H9 (cell line): ENCODE results near the gene RNF227. TPM values are rescaled to one million over a fixed set of nuclear protein-coding genes. Genes with fewer than 3 reads are reported as not detected.

ENCODE experiments used
- DNase-seq: peaks from one replicate; pipeline ENCODE4 v3.0.0-alpha.2; 2017
- H2AFZ ChIP-seq: one replicate; pipeline ENCODE4 v1.6.1; 2013; ENCODE audit warnings: mild to moderate bottlenecking, low read length, control low read depth, moderate library complexity
- H2AK5ac ChIP-seq: 2 replicates; pipeline ENCODE4 v1.6.1; 2013; ENCODE audit warnings: low read length, control low read depth, mixed read lengths; ENCODE audit not compliant: insufficient read length
- H2BK120ac ChIP-seq: one replicate; pipeline ENCODE4 v1.6.1; 2013; ENCODE audit warnings: low read depth, mild to moderate bottlenecking, low read length, control low read depth, inconsistent platforms; ENCODE audit not compliant: poor library complexity, severe bottlenecking
- H2BK12ac ChIP-seq: 2 replicates; pipeline ENCODE4 v1.6.1; 2013; ENCODE audit warnings: low read length, control low read depth, mixed read lengths, low read depth; ENCODE audit not compliant: insufficient read length
- H2BK15ac ChIP-seq: 2 replicates; pipeline ENCODE4 v1.6.1; 2013; ENCODE audit warnings: low read depth, low read length, control low read depth
- H2BK20ac ChIP-seq: one replicate; pipeline ENCODE4 v1.6.1; 2013; ENCODE audit warnings: low read depth, mild to moderate bottlenecking, low read length, control low read depth, inconsistent platforms; ENCODE audit not compliant: poor library complexity, severe bottlenecking
- H2BK5ac ChIP-seq: 2 replicates; pipeline ENCODE4 v1.6.1; 2013; ENCODE audit warnings: low read length, control low read depth, mixed read lengths; ENCODE audit not compliant: insufficient read length
- H3K14ac ChIP-seq: 2 replicates; pipeline ENCODE4 v1.6.1; 2013; ENCODE audit warnings: low read length, control low read depth; ENCODE audit not compliant: insufficient read depth
- H3K18ac ChIP-seq: 2 replicates; pipeline ENCODE4 v1.6.1; 2013; ENCODE audit warnings: low read depth, mild to moderate bottlenecking, mixed read lengths, low read length, control low read depth; ENCODE audit not compliant: insufficient read length
- H3K23ac ChIP-seq: 2 replicates; pipeline ENCODE4 v1.6.1; 2013; ENCODE audit warnings: low read length, control low read depth, mixed read lengths, low read depth; ENCODE audit not compliant: insufficient read length
- H3K23me2 ChIP-seq: 2 replicates; pipeline ENCODE4 v1.6.1; 2013; ENCODE audit warnings: low read depth, mild to moderate bottlenecking, mixed read lengths, low read length, control low read depth; ENCODE audit not compliant: insufficient read length, poor library complexity, severe bottlenecking
- H3K27ac ChIP-seq: 2 replicates; pipeline ENCODE4 v1.5.1; 2013; ENCODE audit warnings: low read length, control low read depth, mixed read lengths, low read depth; ENCODE audit not compliant: insufficient read length
- H3K27me3 ChIP-seq: 2 replicates; pipeline ENCODE4 v1.6.1; 2013; ENCODE audit warnings: low read length, control low read depth, inconsistent platforms; ENCODE audit not compliant: insufficient read depth
- H3K4ac ChIP-seq: 2 replicates; pipeline ENCODE4 v1.6.1; 2013; ENCODE audit warnings: low read depth, mild to moderate bottlenecking, control low read depth, inconsistent platforms, low read length, moderate library complexity
- H3K4me1 ChIP-seq: 2 replicates; pipeline ENCODE4 v1.6.1; 2013; ENCODE audit warnings: low read length, control low read depth, inconsistent platforms; ENCODE audit not compliant: insufficient read depth
- H3K4me2 ChIP-seq: 2 replicates; pipeline ENCODE4 v1.6.1; 2013; ENCODE audit warnings: low read length, control low read depth, mixed read lengths; ENCODE audit not compliant: insufficient read length, insufficient read depth
- H3K56ac ChIP-seq: 2 replicates; pipeline ENCODE4 v1.6.1; 2013; ENCODE audit warnings: low read depth, mild to moderate bottlenecking, mixed read lengths, low read length, control low read depth; ENCODE audit not compliant: insufficient read length
- H3K79me1 ChIP-seq: 2 replicates; pipeline ENCODE4 v1.6.1; 2013; ENCODE audit warnings: low read depth, mild to moderate bottlenecking, moderate library complexity, low read length, control low read depth, inconsistent platforms; ENCODE audit not compliant: insufficient read depth, poor library complexity, severe bottlenecking
- H3K79me2 ChIP-seq: 2 replicates; pipeline ENCODE4 v1.6.1; 2013; ENCODE audit warnings: low read length, control low read depth, inconsistent platforms; ENCODE audit not compliant: insufficient read depth
- H3K9ac ChIP-seq: 2 replicates; pipeline ENCODE4 v1.6.1; 2013; ENCODE audit warnings: low read length, control low read depth, mixed read lengths; ENCODE audit not compliant: insufficient read length; ENCODE audit errors: extremely low read depth
- H3K9me3 ChIP-seq: one replicate; pipeline ENCODE4 v1.6.1; 2013; ENCODE audit warnings: low read depth, low read length, inconsistent platforms; ENCODE audit not compliant: control insufficient read depth
- H3T11ph ChIP-seq: one replicate; pipeline ENCODE4 v1.6.1; 2013; ENCODE audit warnings: mild to moderate bottlenecking, low read length, control low read depth, inconsistent platforms
- H4K20me1 ChIP-seq: one replicate; pipeline ENCODE4 v1.6.1; 2013; ENCODE audit not compliant: control insufficient read depth, insufficient read length, insufficient read depth
- H4K5ac ChIP-seq: 2 replicates; pipeline ENCODE4 v1.6.1; 2013; ENCODE audit warnings: low read depth, mild to moderate bottlenecking, mixed read lengths, low read length, control low read depth; ENCODE audit not compliant: insufficient read length
- H4K8ac ChIP-seq: replicated peaks from 2 replicates; pipeline ENCODE4 v1.6.1; 2013; ENCODE audit warnings: low read length, control low read depth, mixed read lengths, low read depth; ENCODE audit not compliant: insufficient read length
- H4K91ac ChIP-seq: 2 replicates; pipeline ENCODE4 v1.6.1; 2013; ENCODE audit warnings: low read depth, mild to moderate bottlenecking, moderate library complexity, mixed read lengths, low read length, control low read depth; ENCODE audit not compliant: insufficient read length
- H3K27ac Mint-ChIP-seq, 3 experiments: 2 replicates in 2 of 3; 3 replicates in 1 of 3; pipeline ENCODE4 v1.8.0; 2020 to 2021; ENCODE audit warnings: mixed read lengths in 3 of 3, mild to moderate bottlenecking in 1 of 3, moderate library complexity in 1 of 3
- H3K27me3 Mint-ChIP-seq: 2 replicates; pipeline ENCODE4 v1.8.0; 2021; ENCODE audit warnings: low read depth, mild to moderate bottlenecking, moderate library complexity, mixed read lengths
- H3K36me3 Mint-ChIP-seq, 3 experiments: 2 replicates in 2 of 3; 3 replicates in 1 of 3; pipeline ENCODE4 v1.8.0; 2020 to 2021; ENCODE audit warnings: low read depth in 3 of 3, mixed read lengths in 3 of 3; ENCODE audit not compliant: insufficient read depth in 1 of 3
- H3K4me1 Mint-ChIP-seq, 2 experiments: 2 replicates each; pipeline ENCODE4 v1.8.0; 2020; ENCODE audit warnings: mixed read lengths in 2 of 2
- H3K4me3 Mint-ChIP-seq, 2 experiments: 2 replicates in 1 of 2; 3 replicates in 1 of 2; pipeline ENCODE4 v1.8.0; 2020 to 2021; ENCODE audit warnings: mild to moderate bottlenecking in 2 of 2, mixed read lengths in 2 of 2, moderate library complexity in 1 of 2
- H3K9me3 Mint-ChIP-seq, 2 experiments: 2 replicates in 1 of 2; 3 replicates in 1 of 2; pipeline ENCODE4 v1.8.0; 2020; ENCODE audit warnings: mild to moderate bottlenecking in 2 of 2, mixed read lengths in 2 of 2, moderate library complexity in 1 of 2
- WGBS: extraction: QIAGEN DNeasy Blood & Tissue Kit; methylation state at CpG from one replicate; pipeline ENCODE4 v1.1.7; 2013; ENCODE audit warnings: missing lambda C conversion rate, low lambda C conversion rate, mixed read lengths; ENCODE audit not compliant: insufficient read length; ENCODE audit errors: extremely low coverage; 5-methylcytosine and 5-hydroxymethylcytosine counted together
- total RNA-seq: library from RNA; stranded (reverse); gene quantifications from 2 replicates; pipeline ENCODE4 v1.2.1, GENCODE V29; 2021
- TF ChIP-seq, protein P1 (sequence below): fragments of 200-600 bp; sonication (generic); conservative IDR thresholded peaks from 3 replicates; pipeline ENCODE4 v1.8.0; 2021; ENCODE audit warnings: antibody characterized with exemption, mild to moderate bottlenecking

Gene RNF227
- total RNA-seq, 1 experiment from 2014 or later = 1.9 TPM

GRCh38 chr17:7873051-7873450 is 43.0 kb downstream of the RNF227 start:
- Histone ChIP-seq H3K23me2 (no peaks in the 10 kb centered on the region), H3K4me1 (no peaks in the 10 kb centered on the region), H2BK15ac (no peak overlapping the region), H3K9ac (no peak overlapping the region), H4K91ac (no peak overlapping the region), H4K20me1 (no peaks in the 10 kb centered on the region), H2BK20ac (no peak overlapping the region), H3K23ac (no peak overlapping the region), H2AK5ac (no peak overlapping the region), H3T11ph (no peak overlapping the region), H2BK5ac (no peak overlapping the region), H3K27ac (no peak overlapping the region), H4K8ac (no peak overlapping the region), H3K14ac (no peak overlapping the region), H2AFZ (no peak overlapping the region), H3K4me2 (no peak overlapping the region), H3K18ac (no peak overlapping the region), H3K27me3 (no peaks in the 10 kb centered on the region), H2BK12ac (no peak overlapping the region), H3K79me1 (no peaks in the 10 kb centered on the region), H4K5ac (no peak overlapping the region), H3K9me3 (no peaks in the 10 kb centered on the region), H3K4ac (no peak overlapping the region), H3K79me2 (no peaks in the 10 kb centered on the region), H2BK120ac (no peak overlapping the region), H3K56ac (no peak overlapping the region)
- no CpG with 5 or more reads among the region's 4 CpGs for WGBS
- Mint-ChIP-seq H3K4me3 (no peak overlapping the region), H3K27ac (peak overlapping the region in 1 of 3 experiments; percentile 5; a peak in 1 of 7 replicates), H3K36me3 (peaks cover 0 to 6% (median 0%) of the 10 kb centered on the region in 3 experiments; a peak in 1 of 7 replicates), H3K9me3 (no peaks in the 10 kb centered on the region), H3K4me1 (peaks cover 0 to 3% of the 10 kb centered on the region in 2 experiments; a peak in 1 of 4 replicates), H3K27me3 (no peaks in the 10 kb centered on the region)
- TF ChIP-seq, protein P1, sequence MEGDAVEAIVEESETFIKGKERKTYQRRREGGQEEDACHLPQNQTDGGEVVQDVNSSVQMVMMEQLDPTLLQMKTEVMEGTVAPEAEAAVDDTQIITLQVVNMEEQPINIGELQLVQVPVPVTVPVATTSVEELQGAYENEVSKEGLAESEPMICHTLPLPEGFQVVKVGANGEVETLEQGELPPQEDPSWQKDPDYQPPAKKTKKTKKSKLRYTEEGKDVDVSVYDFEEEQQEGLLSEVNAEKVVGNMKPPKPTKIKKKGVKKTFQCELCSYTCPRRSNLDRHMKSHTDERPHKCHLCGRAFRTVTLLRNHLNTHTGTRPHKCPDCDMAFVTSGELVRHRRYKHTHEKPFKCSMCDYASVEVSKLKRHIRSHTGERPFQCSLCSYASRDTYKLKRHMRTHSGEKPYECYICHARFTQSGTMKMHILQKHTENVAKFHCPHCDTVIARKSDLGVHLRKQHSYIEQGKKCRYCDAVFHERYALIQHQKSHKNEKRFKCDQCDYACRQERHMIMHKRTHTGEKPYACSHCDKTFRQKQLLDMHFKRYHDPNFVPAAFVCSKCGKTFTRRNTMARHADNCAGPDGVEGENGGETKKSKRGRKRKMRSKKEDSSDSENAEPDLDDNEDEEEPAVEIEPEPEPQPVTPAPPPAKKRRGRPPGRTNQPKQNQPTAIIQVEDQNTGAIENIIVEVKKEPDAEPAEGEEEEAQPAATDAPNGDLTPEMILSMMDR = no peak
- DNase-seq = no peak
